IPS DF 4.7 (cell line): ENCODE data around the gene UBE2Q1.

Source experiments
- DNase-seq: peaks from one replicate; pipeline ENCODE4 v3.0.0-alpha.2; 2013; ENCODE audit warnings: low spot score; ENCODE audit errors: extremely low read depth

The UBE2Q1 gene

GRCh38 chr1:154512760-154513159 is 45.7 kb downstream of the UBE2Q1 start:
- DNase-seq = no peak

GRCh38 chr1:154503898-154504297 is 54.6 kb downstream of the UBE2Q1 start:
- DNase-seq = no peak

DNA sequence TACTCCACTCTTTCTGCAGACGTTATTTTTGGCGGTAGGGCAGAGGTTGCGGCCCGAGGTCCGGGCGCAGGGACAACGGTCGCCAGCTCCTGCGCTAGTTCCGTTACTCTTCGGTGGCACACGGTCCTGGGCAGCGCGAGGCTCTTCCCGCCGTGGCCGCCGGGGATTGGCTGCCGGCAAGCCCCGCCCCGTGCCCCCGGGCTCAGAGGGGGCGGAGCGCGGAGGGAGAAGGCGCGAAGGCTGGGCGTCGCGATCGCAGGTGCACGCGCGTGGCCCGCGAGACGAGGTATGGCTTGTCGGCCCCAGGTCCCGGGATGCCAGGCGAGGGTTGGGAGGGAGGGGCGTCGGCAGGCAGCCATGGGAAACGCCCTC is 55.7 kb downstream of the UBE2Q1 start:
- no peak for DNase-seq

GRCh38 chr1:154502066-154502743 is 56.3 kb downstream of the UBE2Q1 start, which contains the start of the genes SHE and TDRD10:
SHE (minus strand) TSS chr1:154502412; CDS start chr1:154502026, 386 bp downstream.
TDRD10 (plus strand) TSS chr1:154502219; CDS start chr1:154506904, 4,685 bp downstream.
- no peak for DNase-seq

- DNase-seq = no peak
These were observed 56.9 kb downstream of the UBE2Q1 start for GRCh38 chr1:154501423-154502065.

DNA sequence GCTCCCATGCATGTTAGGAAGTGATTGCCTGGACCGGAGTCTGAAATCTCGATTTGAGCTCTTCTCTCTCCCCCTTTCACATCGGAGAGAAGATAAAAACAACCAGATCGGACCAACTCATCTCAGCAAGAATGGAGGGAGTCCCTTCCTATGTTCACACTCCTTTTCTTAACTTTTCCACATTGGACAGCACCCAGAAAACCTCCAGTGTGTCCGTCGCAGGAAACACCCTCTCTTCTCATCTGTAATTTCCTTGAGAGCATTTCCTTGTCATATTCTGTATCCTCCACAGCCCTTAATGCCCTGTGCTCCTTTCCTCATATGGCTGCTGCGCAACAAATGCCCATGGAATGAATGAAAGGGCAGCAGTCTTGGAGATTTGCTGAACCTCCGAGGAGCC is 57.9 kb downstream of the UBE2Q1 start:
- no peak for DNase-seq

DNA sequence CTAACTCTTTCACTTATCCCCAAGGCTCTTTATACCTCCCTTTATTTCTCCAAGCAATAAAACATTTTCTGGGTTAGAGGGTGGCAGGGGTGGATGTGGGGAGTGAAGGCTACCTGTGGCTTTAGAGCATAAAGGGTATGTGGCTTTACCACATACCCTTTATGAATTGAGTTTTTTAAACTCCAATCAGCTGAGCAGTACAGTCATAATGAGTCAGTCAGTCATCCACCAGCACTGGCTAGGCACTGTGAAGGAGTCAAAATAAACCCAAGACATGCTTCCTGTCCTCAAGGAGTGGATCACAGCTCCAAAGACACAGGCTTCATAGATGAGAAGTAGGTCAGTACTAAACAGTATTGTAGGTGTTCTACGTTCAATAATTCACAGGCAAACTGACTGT is 59.0 kb downstream of the UBE2Q1 start:
- no peak for DNase-seq
